Upper lobe of right lung (tissue), 1 donor: ENCODE measurements around the gene NHSL2. TPM values are rescaled to one million over a fixed set of nuclear protein-coding genes. Genes with fewer than 3 reads are reported as not detected.

Source experiments
- ATAC-seq: fragments of 200-7000 bp; cut with Tn5 transposase; one replicate; pipeline ENCODE4 v1.9.1; 2020; ENCODE audit warnings: mild to moderate bottlenecking, moderate library complexity
- DNase-seq: peaks from one replicate; pipeline ENCODE4 v3.0.0-alpha.2; 2020
- H3K27ac ChIP-seq: fragments of 200-600 bp; one replicate; pipeline ENCODE4 v1.8.0; 2022
- H3K27me3 ChIP-seq: fragments of 200-600 bp; one replicate; pipeline ENCODE4 v1.8.0; 2022; ENCODE audit warnings: mild to moderate bottlenecking
- H3K36me3 ChIP-seq: fragments of 200-600 bp; one replicate; pipeline ENCODE4 v1.8.0; 2022
- H3K4me1 ChIP-seq: fragments of 200-600 bp; one replicate; pipeline ENCODE4 v1.8.0; 2022
- H3K4me3 ChIP-seq: fragments of 200-600 bp; one replicate; pipeline ENCODE4 v1.8.0; 2022; ENCODE audit warnings: mild to moderate bottlenecking
- H3K9me3 ChIP-seq: fragments of 200-600 bp; one replicate; pipeline ENCODE4 v1.8.0; 2022
- intact Hi-C: fragments of 100-400 bp; cut with DNase I; formaldehyde crosslinking; loops from one replicate; pipeline ENCODE4 v1.11.0; 2022
- total RNA-seq: library from RNA; stranded (reverse); fragmentation: NEBNext Ultra II Directional; extraction: Animal tissue kit (Norgen Biotek cat#: 25700); gene quantifications from one replicate; pipeline ENCODE4 v1.2.1, GENCODE V29; 2021
- TF ChIP-seq, protein P1 (sequence below): fragments of 200-600 bp; IDR thresholded peaks from one replicate; pipeline ENCODE4 v1.8.0; 2022; ENCODE audit warnings: antibody characterized with exemption
- donor health status: DM: no; HTN: yes; CAD: no; lungs with severe emphysema.

The NHSL2 gene
- total RNA-seq, 1 donor from 2014 or later: 17.3 TPM

DNA sequence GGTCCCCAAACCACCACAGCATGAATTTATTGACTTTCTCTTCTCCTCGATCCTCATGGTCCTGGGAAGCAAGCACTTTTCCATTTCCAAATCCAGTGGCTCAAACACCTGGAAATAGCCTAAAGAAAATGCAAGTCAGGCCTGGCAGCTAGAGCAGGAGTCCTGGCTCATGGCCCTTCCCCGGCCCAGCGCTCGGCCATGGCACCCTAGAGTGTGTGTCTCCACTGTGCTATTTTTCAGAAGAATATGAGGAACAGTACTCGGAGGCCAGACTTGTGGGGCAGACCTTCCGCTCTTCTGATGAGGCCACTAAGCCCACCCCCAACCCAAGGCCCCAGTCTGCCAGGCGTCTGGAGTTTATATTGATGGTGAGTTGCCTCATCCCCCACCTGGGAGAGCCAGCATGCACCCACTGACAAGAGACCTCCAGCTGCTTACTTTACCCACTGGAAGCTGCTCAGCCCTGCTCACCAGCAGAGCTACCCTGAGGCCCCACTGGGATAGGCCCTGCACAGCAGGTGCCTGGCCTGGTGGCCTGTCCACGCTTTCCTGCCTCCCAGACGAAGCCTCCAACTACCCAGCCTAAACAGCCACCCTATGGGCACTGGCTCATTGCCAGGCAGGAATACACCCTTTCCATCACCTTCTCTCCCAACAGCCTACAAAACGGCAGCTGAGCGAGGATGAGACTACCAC is 223.4 kb downstream of the NHSL2 start:
- Histone ChIP-seq H3K27me3 (no peaks in the 10 kb centered on the region), H3K9me3 (no peaks in the 10 kb centered on the region), H3K36me3 (no peaks in the 10 kb centered on the region), H3K27ac (no peak overlapping the region), H3K4me1 (no peaks in the 10 kb centered on the region), H3K4me3 (no peak overlapping the region)
- intact Hi-C loops: loop anchor here (10.0 kb wide), 1 partner anchor 129 kb away; no protein-coding TSS in a partner anchor
- TF ChIP-seq, protein P1, sequence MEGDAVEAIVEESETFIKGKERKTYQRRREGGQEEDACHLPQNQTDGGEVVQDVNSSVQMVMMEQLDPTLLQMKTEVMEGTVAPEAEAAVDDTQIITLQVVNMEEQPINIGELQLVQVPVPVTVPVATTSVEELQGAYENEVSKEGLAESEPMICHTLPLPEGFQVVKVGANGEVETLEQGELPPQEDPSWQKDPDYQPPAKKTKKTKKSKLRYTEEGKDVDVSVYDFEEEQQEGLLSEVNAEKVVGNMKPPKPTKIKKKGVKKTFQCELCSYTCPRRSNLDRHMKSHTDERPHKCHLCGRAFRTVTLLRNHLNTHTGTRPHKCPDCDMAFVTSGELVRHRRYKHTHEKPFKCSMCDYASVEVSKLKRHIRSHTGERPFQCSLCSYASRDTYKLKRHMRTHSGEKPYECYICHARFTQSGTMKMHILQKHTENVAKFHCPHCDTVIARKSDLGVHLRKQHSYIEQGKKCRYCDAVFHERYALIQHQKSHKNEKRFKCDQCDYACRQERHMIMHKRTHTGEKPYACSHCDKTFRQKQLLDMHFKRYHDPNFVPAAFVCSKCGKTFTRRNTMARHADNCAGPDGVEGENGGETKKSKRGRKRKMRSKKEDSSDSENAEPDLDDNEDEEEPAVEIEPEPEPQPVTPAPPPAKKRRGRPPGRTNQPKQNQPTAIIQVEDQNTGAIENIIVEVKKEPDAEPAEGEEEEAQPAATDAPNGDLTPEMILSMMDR: no peak
- no peak for ATAC-seq
- no peak for DNase-seq

DNA sequence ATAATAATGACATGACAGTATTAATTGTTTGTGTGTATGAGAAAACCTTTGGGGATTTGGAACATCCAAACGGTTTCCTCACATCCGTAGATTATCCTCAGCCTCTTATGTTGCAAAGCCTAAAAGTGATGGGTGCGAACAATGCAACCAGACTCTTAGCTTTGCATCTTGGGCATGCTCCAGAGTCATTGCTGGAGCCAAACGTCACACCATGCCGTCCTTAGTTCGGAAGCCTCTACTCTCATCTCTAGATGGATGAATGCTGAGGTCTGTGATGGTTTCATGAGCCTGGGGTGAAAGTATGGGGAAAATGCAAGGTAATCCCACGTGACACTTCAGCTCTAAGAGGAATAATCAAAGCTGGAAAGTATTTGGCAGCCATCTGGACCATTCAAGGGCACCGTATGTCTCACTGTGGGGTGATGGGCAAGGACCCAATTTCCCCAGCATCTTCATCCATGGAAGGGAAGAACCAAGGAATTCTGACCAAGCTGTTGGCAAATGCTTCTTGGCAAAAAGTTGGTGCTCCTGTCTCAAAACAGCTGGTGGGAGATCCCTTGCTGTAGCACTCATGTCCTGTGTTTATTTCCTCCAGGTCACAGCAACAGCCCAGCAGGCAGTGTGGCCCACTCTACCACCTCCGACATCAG is 227.3 kb downstream of the NHSL2 start:
- no peak overlapping the region for H3K4me3 ChIP-seq
- no peaks in the 10 kb centered on the region for H3K4me1 ChIP-seq
- no peaks in the 10 kb centered on the region for H3K36me3 ChIP-seq
- no peaks in the 10 kb centered on the region for H3K27me3 ChIP-seq
- DNase-seq (no peak), ATAC-seq (no peak)
- intact Hi-C loops: loop anchor here (10.0 kb wide), 1 partner anchor 133 kb away; no protein-coding TSS in a partner anchor
- H3K27ac ChIP-seq: no peak overlapping the region
- no peaks in the 10 kb centered on the region for H3K9me3 ChIP-seq
- TF ChIP-seq, protein P1: no peak

DNA sequence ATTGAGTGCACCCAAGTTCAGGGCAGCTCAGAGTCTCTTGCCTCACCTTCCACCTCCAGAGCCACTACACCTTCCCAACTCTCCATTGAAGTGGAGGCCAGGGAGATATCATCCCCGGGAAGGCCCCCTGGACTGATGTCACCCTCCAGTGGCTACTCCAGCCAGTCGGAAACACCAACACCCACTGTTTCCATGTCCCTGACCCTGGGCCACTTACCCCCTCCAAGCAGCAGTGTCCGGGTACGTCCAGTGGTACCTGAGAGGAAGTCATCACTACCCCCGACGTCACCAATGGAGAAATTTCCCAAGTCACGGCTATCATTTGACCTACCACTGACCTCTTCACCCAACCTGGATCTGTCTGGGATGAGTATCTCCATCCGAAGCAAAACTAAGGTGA is 228.9 kb downstream of the NHSL2 start:
- DNase-seq (no peak), ATAC-seq (no peak)
- H3K27me3 ChIP-seq: no peaks in the 10 kb centered on the region
- no peak overlapping the region for H3K4me3 ChIP-seq
- no peaks in the 10 kb centered on the region for H3K36me3 ChIP-seq
- no peaks in the 10 kb centered on the region for H3K4me1 ChIP-seq
- H3K27ac ChIP-seq: no peak overlapping the region
- no peaks in the 10 kb centered on the region for H3K9me3 ChIP-seq
- TF ChIP-seq, protein P1: no peak
- intact Hi-C loops: loop anchor here (10.0 kb wide), 1 partner anchor 135 kb away; no protein-coding TSS in a partner anchor

DNA sequence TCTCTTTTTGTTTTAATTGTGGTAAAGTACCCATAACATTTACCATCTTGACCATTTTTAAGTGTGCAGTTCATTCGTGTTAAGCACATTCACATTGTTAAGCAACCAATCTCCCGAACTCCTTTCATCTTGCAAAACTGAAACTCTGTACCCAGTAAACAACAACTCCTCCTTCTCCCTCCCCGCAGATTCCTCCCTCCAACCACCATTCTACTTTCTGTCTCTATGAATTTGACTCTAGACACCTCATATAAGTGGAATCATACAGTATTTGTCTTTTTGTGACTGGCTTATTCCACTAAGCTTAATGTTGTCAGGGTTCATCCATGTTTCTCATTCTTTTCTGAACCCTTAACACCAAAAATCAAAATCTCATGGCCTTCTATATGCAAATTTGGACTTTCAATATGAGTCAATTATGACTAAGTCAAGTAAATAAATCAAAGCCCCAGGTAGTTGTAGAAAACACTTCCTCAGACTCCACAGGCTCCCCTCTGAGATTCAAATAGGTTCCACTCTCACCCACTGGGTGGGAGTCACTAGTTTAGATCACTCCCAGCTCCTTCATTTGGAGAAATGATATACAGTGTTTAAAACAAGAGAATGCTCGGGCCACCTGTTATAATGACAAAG is 230.8 kb downstream of the NHSL2 start:
- DNase-seq: no peak
- intact Hi-C loops: no loop called here

DNA sequence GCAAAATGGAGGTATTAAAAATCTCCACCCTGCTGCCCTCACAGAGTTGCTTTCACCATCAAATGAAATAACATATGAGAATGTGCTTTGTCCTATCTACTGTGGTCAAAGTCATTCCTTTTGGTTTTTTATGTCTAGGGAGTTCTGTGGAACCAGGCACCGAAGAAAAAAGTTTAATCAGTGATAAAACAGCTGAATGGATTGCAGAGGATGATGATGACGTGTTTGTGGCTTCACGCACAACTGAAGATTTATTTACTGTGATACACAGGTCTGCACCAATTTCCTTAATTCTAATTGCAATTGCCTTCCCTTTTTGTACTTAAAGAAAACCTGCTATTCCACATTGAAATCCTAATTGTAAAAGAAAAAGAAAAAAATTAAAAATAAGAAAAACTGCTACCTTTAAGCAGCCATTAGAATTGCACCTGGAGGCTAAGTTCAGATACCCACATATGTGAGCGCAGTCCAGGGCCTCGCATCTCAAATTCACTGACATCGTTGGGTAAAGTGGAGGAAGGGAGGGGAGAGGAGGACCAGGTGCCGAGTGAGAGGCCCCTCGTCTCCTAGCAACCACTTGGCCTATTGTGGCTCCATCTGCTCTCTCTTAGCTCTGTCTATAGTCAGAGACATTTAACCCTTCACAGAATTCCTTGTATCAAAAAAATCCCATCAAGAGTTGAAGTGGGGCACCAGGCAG is 231.6 kb downstream of the NHSL2 start:
- no peak for DNase-seq
- no peaks in the 10 kb centered on the region for H3K27me3 ChIP-seq
- no peaks in the 10 kb centered on the region for H3K36me3 ChIP-seq
- no peaks in the 10 kb centered on the region for H3K9me3 ChIP-seq
- TF ChIP-seq, protein P1: no peak
- intact Hi-C loops: no loop called here
- H3K4me3 ChIP-seq: no peak overlapping the region
- no peak overlapping the region for H3K27ac ChIP-seq
- no peaks in the 10 kb centered on the region for H3K4me1 ChIP-seq
- no peak for ATAC-seq

More for the DNA sequence above, 230.8 kb downstream of the NHSL2 start:
- TF ChIP-seq, protein P1: no peak
- ATAC-seq: no peak
- Histone ChIP-seq H3K4me3 (no peak overlapping the region), H3K36me3 (no peaks in the 10 kb centered on the region), H3K27ac (no peak overlapping the region), H3K4me1 (no peaks in the 10 kb centered on the region), H3K27me3 (no peaks in the 10 kb centered on the region), H3K9me3 (no peaks in the 10 kb centered on the region)
